Activated T-cell treated with anti-CD3 and anti-CD28 coated beads for 1 hour (primary cell): ENCODE data around the gene SECISBP2L.
"Not testable (repeated sequence)": the region's sequence is repeated elsewhere in the genome, so short reads cannot be mapped to it uniquely, and the experiment has no call there.

Experiments used
- DNase-seq: peaks from one replicate; pipeline ENCODE4 v3.0.0-alpha.2; 2020; ENCODE audit warnings: low read depth

SECISBP2L gene

GRCh38 chr15:48999314-48999713 lies 46.9 kb downstream of the SECISBP2L start:
- no peak for DNase-seq

GRCh38 chr15:48996276-48996675 lies 50.0 kb downstream of the SECISBP2L start:
- DNase-seq: no peak

- no peak for DNase-seq
Measured at GRCh38 chr15:48993380-48993779, 52.9 kb downstream of the SECISBP2L start.

GRCh38 chr15:48992545-48992944 lies 53.7 kb downstream of the SECISBP2L start:
- no peak for DNase-seq

- DNase-seq: no peak
Measured at GRCh38 chr15:48992096-48992495, 54.1 kb downstream of the SECISBP2L start.

- DNase-seq: no peak
Measured at GRCh38 chr15:48989170-48989569, 57.1 kb downstream of the SECISBP2L start.

- no peak for DNase-seq
Measured at GRCh38 chr15:48987142-48987541, 59.1 kb downstream of the SECISBP2L start.

- no peak for DNase-seq
Measured at GRCh38 chr15:48986240-48986639, 60.0 kb downstream of the SECISBP2L start.

- no peak for DNase-seq
Measured at GRCh38 chr15:48985516-48985915, 60.7 kb downstream of the SECISBP2L start.

GRCh38 chr15:48984811-48985352 lies 61.4 kb downstream of the SECISBP2L start:
- DNase-seq: no peak

- no peak for DNase-seq
Measured at GRCh38 chr15:48984021-48984710, 62.1 kb downstream of the SECISBP2L start.

- DNase-seq: no peak
Measured at GRCh38 chr15:48983300-48983699, 62.9 kb downstream of the SECISBP2L start.

GRCh38 chr15:48981941-48982340 lies 64.3 kb downstream of the SECISBP2L start:
- no peak for DNase-seq

GRCh38 chr15:48978638-48979037 lies 67.6 kb downstream of the SECISBP2L start:
- DNase-seq: no peak

- no peak for DNase-seq
Measured at GRCh38 chr15:48976444-48977088, 69.7 kb downstream of the SECISBP2L start.

- peak; percentile 58 for DNase-seq
Measured at GRCh38 chr15:48975472-48976419, 70.5 kb downstream of the SECISBP2L start.

GRCh38 chr15:48974882-48975281 lies 71.4 kb downstream of the SECISBP2L start:
- no peak for DNase-seq

GRCh38 chr15:48972750-48973503 lies 73.3 kb downstream of the SECISBP2L start:
- no peak for DNase-seq

GRCh38 chr15:48970926-48971325 lies 75.3 kb downstream of the SECISBP2L start:
- DNase-seq: not testable (repeated sequence)

GRCh38 chr15:48968066-48968465 lies 78.2 kb downstream of the SECISBP2L start:
- DNase-seq: no peak

- DNase-seq: no peak
Measured at GRCh38 chr15:48967336-48967735, 78.9 kb downstream of the SECISBP2L start.
